Activated CD4-positive, alpha-beta T cell treated with anti-CD3 and anti-CD28 coated beads, Interleukin-2, amount 50 U/mL, for 48 hours (primary cell): ENCODE measurements around the gene ERO1B.
"Not testable (repeated sequence)": the region's sequence is repeated elsewhere in the genome, so short reads cannot be mapped to it uniquely, and the experiment has no call there.

Experiments used
- DNase-seq, 2 experiments: peaks; one replicate each; pipeline ENCODE4 v3.0.0-alpha.2; 2020

ERO1B gene

DNA sequence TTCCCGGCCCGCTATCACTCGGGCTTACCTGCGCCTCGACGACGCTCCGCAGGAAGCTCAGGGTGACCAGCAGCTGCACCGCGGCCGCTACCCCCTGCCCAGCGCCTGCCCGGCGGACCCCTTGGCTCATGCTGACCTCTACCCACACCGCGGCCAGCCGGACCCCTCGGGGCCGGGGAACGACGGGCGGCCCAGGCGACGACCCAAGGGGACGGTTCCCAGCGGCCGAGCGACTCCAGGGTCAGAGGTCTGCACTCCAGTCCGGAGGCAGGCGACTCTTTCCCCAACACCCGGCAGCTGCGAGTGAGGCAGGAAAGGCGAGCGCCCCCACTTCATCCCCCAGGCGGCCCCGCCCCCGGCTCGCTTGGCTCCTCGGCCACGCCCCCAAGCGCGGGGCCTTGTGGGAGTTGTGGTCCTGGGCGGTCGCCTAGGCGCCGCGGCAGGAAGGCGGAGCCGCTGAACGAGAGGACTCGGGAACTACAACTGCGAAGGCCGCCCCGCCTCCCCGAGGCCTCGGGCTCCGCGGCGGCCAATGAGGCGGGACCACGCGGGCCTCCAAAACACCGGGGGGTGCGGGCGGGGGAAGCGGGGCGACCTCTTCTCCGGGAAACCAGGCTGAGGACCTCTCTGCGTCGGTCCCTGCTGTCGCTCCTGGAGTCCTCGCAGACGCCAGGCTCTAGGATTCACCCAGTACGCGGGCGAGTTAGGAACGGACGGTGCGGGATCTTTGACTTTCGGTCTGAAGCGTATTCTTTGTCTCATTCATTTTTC is at the start of gene ERO1B:
ERO1B (minus strand) TSS at position 305 of the 771 bp plus-strand sequence; CDS start at position 130, 175 bp downstream.
- peak; percentile 96 for DNase-seq

DNA sequence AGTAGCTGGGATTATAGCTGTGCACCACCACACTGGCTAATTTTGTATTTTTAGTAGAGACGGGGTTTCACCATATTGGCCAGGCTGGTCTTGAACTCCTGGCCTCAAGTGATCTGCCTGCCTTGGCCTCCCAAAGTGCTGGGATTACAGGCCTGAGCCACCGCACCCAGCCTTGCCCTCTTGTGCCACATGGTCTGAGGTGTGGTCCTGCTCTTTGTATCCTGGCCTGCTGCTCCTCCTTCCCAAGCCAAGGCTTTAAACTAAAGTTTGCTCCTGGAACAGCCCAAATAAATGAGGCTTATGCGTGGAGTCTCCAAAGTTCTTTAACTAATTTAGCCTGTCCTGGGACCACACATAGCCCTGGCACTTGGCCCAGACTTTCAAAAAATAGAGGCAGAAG is 49.7 kb upstream of the ERO1B start:
- DNase-seq: not testable (repeated sequence)

- no peak for DNase-seq
Measured at GRCh38 chr1:236326432-236326831, 44.7 kb upstream of the ERO1B start.

- DNase-seq: no peak
Measured at GRCh38 chr1:236325567-236325966, 43.8 kb upstream of the ERO1B start.

DNA sequence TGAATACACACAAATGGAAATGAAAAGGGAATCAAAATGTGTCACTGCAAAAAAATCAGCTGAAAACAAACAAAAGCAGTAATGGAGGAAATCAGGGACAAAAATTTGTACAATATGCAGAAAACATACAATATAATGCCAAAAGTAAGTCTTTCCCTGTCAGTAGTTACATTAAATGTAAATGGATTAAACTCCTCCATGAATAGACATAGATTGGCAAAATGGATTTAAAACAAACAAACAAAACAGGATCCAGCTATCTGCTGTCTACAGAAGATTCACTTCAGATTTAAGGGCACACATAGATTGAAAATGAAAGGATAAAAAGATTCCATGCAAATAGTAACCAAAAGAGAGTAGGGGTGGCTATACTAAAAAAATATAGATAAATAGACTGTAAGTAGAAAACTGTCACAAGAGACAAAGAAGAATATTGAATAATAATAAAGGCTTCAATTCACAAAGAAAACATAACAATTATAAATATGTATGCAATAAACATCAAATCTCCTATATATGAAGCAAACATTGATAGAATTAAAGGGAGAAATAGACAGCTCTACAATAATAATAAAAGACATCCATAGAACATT is 42.2 kb upstream of the ERO1B start:
- no peak for DNase-seq

GRCh38 chr1:236322566-236323409 is 41.0 kb upstream of the ERO1B start:
- DNase-seq: no peak

GRCh38 chr1:236321101-236321500 is 39.3 kb upstream of the ERO1B start:
- DNase-seq: no peak

- no peak for DNase-seq
Measured at GRCh38 chr1:236320671-236321070, 38.9 kb upstream of the ERO1B start.

GRCh38 chr1:236320214-236320613 is 38.5 kb upstream of the ERO1B start:
- DNase-seq: no peak

GRCh38 chr1:236316437-236316836 is 34.7 kb upstream of the ERO1B start:
- no peak for DNase-seq

- no peak for DNase-seq
Measured at GRCh38 chr1:236315518-236315917, 33.8 kb upstream of the ERO1B start.

- DNase-seq: no peak
Measured at GRCh38 chr1:236315092-236315491, 33.3 kb upstream of the ERO1B start.

DNA sequence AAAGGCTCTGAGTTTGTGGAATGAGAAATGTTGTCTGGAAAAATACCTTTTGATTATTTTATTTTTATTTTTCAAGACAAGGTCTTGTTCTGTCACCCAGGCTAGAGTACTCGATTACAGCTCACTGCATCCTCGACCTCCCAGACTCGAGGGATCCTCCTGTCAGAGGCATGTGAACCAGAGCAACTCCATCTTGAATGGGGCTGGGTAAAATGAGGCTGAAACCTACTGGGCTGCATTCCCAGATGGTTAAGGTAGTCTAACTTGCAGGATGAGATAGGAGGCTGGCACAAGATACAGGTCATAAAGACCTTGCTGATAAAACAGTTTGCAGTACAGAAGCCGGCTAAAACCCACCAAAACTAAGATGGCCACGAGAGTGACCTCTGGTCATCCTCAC is 32.3 kb upstream of the ERO1B start:
- DNase-seq: not testable (repeated sequence)

GRCh38 chr1:236313427-236313826 is 31.7 kb upstream of the ERO1B start:
- no peak for DNase-seq

GRCh38 chr1:236311040-236311439 is 29.3 kb upstream of the ERO1B start:
- no peak for DNase-seq

GRCh38 chr1:236308827-236309226 is 27.1 kb upstream of the ERO1B start:
- no peak for DNase-seq

- DNase-seq: no peak
Measured at GRCh38 chr1:236307435-236307834, 25.7 kb upstream of the ERO1B start.

- DNase-seq: no peak
Measured at GRCh38 chr1:236304682-236305081, 22.9 kb upstream of the ERO1B start.

- DNase-seq: no peak
Measured at GRCh38 chr1:236303675-236304074, 21.9 kb upstream of the ERO1B start.

DNA sequence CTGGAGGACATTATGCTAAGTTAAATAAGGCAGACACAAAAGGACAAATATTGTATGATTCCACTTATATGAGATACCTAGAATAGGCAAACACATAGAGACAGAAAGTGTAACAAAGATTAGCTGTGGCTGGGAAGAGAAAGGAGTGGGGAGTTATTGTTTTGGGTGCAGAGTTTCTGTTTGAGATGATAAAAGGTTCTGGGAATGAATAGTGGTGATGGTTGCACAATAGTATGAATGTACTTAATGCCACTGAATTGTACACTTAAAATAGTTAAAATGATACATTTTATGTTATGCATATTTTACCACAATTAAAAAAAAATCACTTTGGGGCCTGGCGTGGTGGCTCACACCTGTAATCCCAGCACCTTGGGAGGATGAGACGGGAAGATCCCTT is 21.2 kb upstream of the ERO1B start:
- DNase-seq: no peak

- DNase-seq: no peak
Measured at GRCh38 chr1:236301958-236302335, 20.2 kb upstream of the ERO1B start.

DNA sequence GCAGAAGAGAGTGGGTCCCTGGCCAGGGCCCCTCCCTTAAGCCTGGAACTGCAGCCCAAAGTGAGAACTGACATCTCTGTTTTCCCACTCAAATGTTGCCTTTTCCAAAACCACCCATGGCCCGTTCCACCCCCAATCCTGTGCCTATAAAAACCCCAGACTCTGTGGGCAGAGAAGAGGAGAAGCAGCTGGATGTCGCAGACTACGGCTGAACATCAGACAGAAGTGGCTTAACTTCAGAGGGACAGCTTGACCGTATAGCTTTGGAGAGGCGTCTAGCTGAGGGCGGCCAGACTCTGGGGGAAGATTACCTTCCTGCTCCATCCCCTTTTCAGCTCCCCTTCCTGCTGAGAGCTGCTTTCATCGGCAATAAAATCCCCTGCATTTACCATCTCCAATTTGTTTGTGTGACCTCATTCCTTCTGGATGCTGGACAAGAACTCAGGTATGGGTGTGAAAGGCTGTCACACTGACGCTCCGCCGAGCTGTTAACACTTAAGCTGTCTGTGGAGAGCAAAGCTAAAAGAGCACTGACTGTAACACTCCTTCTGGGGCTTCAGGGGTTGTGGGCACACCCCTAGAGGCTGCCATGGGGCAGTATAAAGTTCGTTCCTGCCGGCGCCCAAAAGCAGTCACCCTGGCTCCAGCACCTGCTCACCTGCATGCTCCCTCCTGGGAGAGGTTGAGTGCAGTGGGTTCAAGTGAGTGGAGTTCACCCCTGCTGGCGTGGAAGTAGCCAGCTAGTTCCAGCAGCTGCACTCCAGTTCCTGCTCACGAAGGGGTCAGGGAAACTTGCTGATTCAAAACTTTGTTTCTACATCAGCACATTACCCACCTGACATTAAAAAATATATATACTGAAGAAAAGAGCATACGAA is 19.6 kb upstream of the ERO1B start:
- DNase-seq: no peak

DNA sequence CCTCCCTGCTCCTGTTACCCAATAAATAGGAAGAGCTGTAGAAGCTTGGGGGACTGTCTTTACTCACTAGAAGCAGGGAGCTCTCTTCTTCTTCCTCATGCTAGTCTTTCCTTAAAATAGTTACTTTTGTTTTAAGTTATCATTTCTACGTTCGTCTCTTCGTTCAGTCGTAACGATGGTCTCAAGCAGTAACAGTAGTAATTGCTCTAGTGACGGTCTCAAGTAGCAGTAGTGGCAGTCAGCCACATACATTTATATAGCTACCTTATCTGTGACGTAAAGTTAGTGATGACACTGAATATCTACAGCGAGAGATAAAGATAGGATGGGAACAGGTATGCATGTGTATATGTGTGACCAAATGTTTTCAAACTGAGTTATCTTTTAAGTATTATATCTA is 15.4 kb upstream of the ERO1B start:
- no peak for DNase-seq
